Central memory CD8-positive, alpha-beta T cell (primary cell): ENCODE results near the gene EXO1.

Experiments used
- ATAC-seq: fragments of 150-1000 bp; cut with Tn5 transposase; replicated peaks from 2 replicates; pipeline ENCODE4 v1.10.0; 2022; ENCODE audit warnings: mild to moderate bottlenecking, moderate FRiP score, moderate number of reproducible peaks; ENCODE audit not compliant: poor library complexity, severe bottlenecking; ENCODE audit errors: extremely low read depth
- DNase-seq, 2 donors: peaks; one replicate each; pipeline ENCODE4 v3.0.0; 2021; ENCODE audit warnings: low spot score in 2 of 2
- H3K27ac Mint-ChIP-seq: one replicate; pipeline ENCODE4 v1.8.0; 2022; ENCODE audit warnings: low read depth, mild to moderate bottlenecking, moderate library complexity, mixed read lengths
- H3K27me3 Mint-ChIP-seq: one replicate; pipeline ENCODE4 v1.8.0; 2022; ENCODE audit warnings: mixed read lengths
- H3K36me3 Mint-ChIP-seq: one replicate; pipeline ENCODE4 v1.8.0; 2022; ENCODE audit warnings: mild to moderate bottlenecking, moderate library complexity, mixed read lengths; ENCODE audit not compliant: insufficient read depth
- H3K4me1 Mint-ChIP-seq: one replicate; pipeline ENCODE4 v1.8.0; 2022; ENCODE audit warnings: mixed read lengths
- H3K4me3 Mint-ChIP-seq: one replicate; pipeline ENCODE4 v1.8.0; 2022; ENCODE audit warnings: mild to moderate bottlenecking, moderate library complexity, mixed read lengths
- H3K9me3 Mint-ChIP-seq: one replicate; pipeline ENCODE4 v1.8.0; 2022; ENCODE audit warnings: mixed read lengths

EXO1 gene

GRCh38 chr1:241869022-241869421, 21.0 kb downstream of the EXO1 start:
- no peaks in the 10 kb centered on the region for H3K36me3 Mint-ChIP-seq
- DNase-seq, result no peak
- no peaks in the 10 kb centered on the region for H3K9me3 Mint-ChIP-seq
- no peaks in the 10 kb centered on the region for H3K27me3 Mint-ChIP-seq
- ATAC-seq, result no peak
- no peak overlapping the region for H3K27ac Mint-ChIP-seq
- H3K4me3 Mint-ChIP-seq, result no peak overlapping the region
- H3K4me1 Mint-ChIP-seq, result no peaks in the 10 kb centered on the region

- no peak for DNase-seq
- ATAC-seq, result no peak
- Mint-ChIP-seq H3K27ac (no peak overlapping the region), H3K36me3 (no peaks in the 10 kb centered on the region), H3K27me3 (no peaks in the 10 kb centered on the region), H3K4me3 (no peak overlapping the region), H3K4me1 (no peaks in the 10 kb centered on the region), H3K9me3 (no peaks in the 10 kb centered on the region)
Observed at GRCh38 chr1:241870336-241870735, 22.3 kb downstream of the EXO1 start.

- H3K9me3 Mint-ChIP-seq, result no peaks in the 10 kb centered on the region
- no peak overlapping the region for H3K27ac Mint-ChIP-seq
- ATAC-seq (no peak), DNase-seq (no peak)
- H3K36me3 Mint-ChIP-seq, result no peaks in the 10 kb centered on the region
- no peak overlapping the region for H3K4me3 Mint-ChIP-seq
- no peaks in the 10 kb centered on the region for H3K27me3 Mint-ChIP-seq
- no peaks in the 10 kb centered on the region for H3K4me1 Mint-ChIP-seq
Observed at GRCh38 chr1:241870746-241871430, 22.9 kb downstream of the EXO1 start.

- no peaks in the 10 kb centered on the region for H3K36me3 Mint-ChIP-seq
- no peak overlapping the region for H3K27ac Mint-ChIP-seq
- no peaks in the 10 kb centered on the region for H3K9me3 Mint-ChIP-seq
- DNase-seq (no peak), ATAC-seq (no peak)
- H3K27me3 Mint-ChIP-seq, result no peaks in the 10 kb centered on the region
- no peak overlapping the region for H3K4me3 Mint-ChIP-seq
- no peaks in the 10 kb centered on the region for H3K4me1 Mint-ChIP-seq
Observed at GRCh38 chr1:241881440-241881839, 33.4 kb downstream of the EXO1 start.

GRCh38 chr1:241883159-241883558, 35.2 kb downstream of the EXO1 start:
- no peaks in the 10 kb centered on the region for H3K36me3 Mint-ChIP-seq
- no peak for ATAC-seq
- no peaks in the 10 kb centered on the region for H3K4me1 Mint-ChIP-seq

GRCh38 chr1:241888232-241888631, 40.2 kb downstream of the EXO1 start:
- H3K27ac Mint-ChIP-seq, result no peak overlapping the region
- H3K36me3 Mint-ChIP-seq, result no peaks in the 10 kb centered on the region
- DNase-seq (no peak), ATAC-seq (no peak)
- H3K4me1 Mint-ChIP-seq, result no peaks in the 10 kb centered on the region
- H3K4me3 Mint-ChIP-seq, result no peak overlapping the region
- H3K27me3 Mint-ChIP-seq, result no peaks in the 10 kb centered on the region
- H3K9me3 Mint-ChIP-seq, result no peaks in the 10 kb centered on the region

More at GRCh38 chr1:241883159-241883558, 35.2 kb downstream of the EXO1 start:
- H3K27ac Mint-ChIP-seq, result no peak overlapping the region
- no peaks in the 10 kb centered on the region for H3K9me3 Mint-ChIP-seq
- no peak overlapping the region for H3K4me3 Mint-ChIP-seq
- no peak for DNase-seq
- no peaks in the 10 kb centered on the region for H3K27me3 Mint-ChIP-seq

- H3K9me3 Mint-ChIP-seq, result no peaks in the 10 kb centered on the region
- no peak overlapping the region for H3K27ac Mint-ChIP-seq
- H3K36me3 Mint-ChIP-seq, result no peaks in the 10 kb centered on the region
- H3K27me3 Mint-ChIP-seq, result no peaks in the 10 kb centered on the region
- H3K4me3 Mint-ChIP-seq, result no peak overlapping the region
- DNase-seq (no peak), ATAC-seq (no peak)
- no peaks in the 10 kb centered on the region for H3K4me1 Mint-ChIP-seq
Observed at GRCh38 chr1:241891296-241891695, 43.3 kb downstream of the EXO1 start.

GRCh38 chr1:241894016-241894415, 46.0 kb downstream of the EXO1 start:
- ATAC-seq (no peak), DNase-seq (no peak)
- Mint-ChIP-seq H3K27me3 (no peaks in the 10 kb centered on the region), H3K9me3 (no peaks in the 10 kb centered on the region), H3K4me3 (no peak overlapping the region), H3K36me3 (no peaks in the 10 kb centered on the region), H3K27ac (no peak overlapping the region), H3K4me1 (no peaks in the 10 kb centered on the region)

DNA sequence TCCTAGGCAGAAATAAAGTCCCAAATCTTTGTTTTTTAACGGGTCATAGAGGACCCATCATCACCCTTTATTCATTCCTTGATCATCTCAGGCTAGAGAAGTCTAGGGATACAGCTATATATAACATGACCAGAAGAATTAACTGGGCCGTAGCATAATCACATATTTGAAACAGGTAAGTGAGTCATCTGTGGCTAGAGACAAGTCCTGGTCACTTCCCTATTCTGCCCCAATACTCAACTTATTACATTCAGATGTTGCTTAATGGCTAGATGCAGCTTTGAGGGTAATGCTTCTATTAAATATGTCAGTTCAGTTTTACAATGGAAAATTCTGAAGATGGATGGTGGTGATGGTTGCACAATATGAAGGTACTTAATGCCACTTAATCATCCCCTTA, 47.0 kb downstream of the EXO1 start:
- DNase-seq (no peak), ATAC-seq (no peak)
- Mint-ChIP-seq H3K27ac (no peak overlapping the region), H3K4me1 (no peaks in the 10 kb centered on the region), H3K27me3 (no peaks in the 10 kb centered on the region), H3K4me3 (no peak overlapping the region), H3K36me3 (no peaks in the 10 kb centered on the region), H3K9me3 (no peaks in the 10 kb centered on the region)

GRCh38 chr1:241896670-241896962, 48.6 kb downstream of the EXO1 start:
- no peak overlapping the region for H3K4me3 Mint-ChIP-seq

GRCh38 chr1:241899210-241899609, 51.2 kb downstream of the EXO1 start:
- no peak for DNase-seq
- no peak overlapping the region for H3K4me3 Mint-ChIP-seq
- no peaks in the 10 kb centered on the region for H3K9me3 Mint-ChIP-seq
- H3K27me3 Mint-ChIP-seq, result no peaks in the 10 kb centered on the region
- no peak overlapping the region for H3K27ac Mint-ChIP-seq
- no peak for ATAC-seq
- H3K4me1 Mint-ChIP-seq, result no peaks in the 10 kb centered on the region
- no peaks in the 10 kb centered on the region for H3K36me3 Mint-ChIP-seq

More at GRCh38 chr1:241896670-241896962, 48.6 kb downstream of the EXO1 start:
- Mint-ChIP-seq H3K27ac (no peak overlapping the region), H3K4me1 (no peaks in the 10 kb centered on the region), H3K27me3 (no peaks in the 10 kb centered on the region), H3K36me3 (no peaks in the 10 kb centered on the region), H3K9me3 (no peaks in the 10 kb centered on the region)
- DNase-seq (no peak), ATAC-seq (no peak)

DNA sequence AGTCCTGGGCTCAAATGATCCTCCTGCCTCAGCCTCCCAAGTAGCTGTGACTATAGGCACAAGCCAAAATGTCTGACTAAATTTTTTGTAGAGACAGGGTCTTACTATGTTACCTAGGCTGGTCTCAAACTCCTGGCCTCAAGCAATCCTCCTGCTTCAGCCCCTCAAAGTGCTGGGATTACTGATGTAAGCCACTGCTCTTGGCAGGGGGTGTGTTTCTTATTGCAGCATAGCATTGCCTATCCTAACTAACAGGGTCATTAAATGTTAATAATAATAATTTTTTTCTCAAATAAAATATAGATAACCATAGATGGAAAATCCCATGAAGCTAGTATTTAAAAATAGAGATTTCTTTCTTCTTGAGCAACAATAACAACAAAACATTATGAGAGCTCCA, 52.4 kb downstream of the EXO1 start:
- H3K9me3 Mint-ChIP-seq, result no peaks in the 10 kb centered on the region
- no peaks in the 10 kb centered on the region for H3K4me1 Mint-ChIP-seq
- no peak for DNase-seq
- H3K27me3 Mint-ChIP-seq, result no peaks in the 10 kb centered on the region
- no peaks in the 10 kb centered on the region for H3K36me3 Mint-ChIP-seq
- ATAC-seq, result no peak
- no peak overlapping the region for H3K4me3 Mint-ChIP-seq
- H3K27ac Mint-ChIP-seq, result no peak overlapping the region

- DNase-seq (no peak), ATAC-seq (no peak)
- Mint-ChIP-seq H3K9me3 (no peaks in the 10 kb centered on the region), H3K4me3 (no peak overlapping the region), H3K36me3 (no peaks in the 10 kb centered on the region), H3K27me3 (no peaks in the 10 kb centered on the region), H3K27ac (no peak overlapping the region), H3K4me1 (no peaks in the 10 kb centered on the region)
Observed at GRCh38 chr1:241902391-241903065, 54.5 kb downstream of the EXO1 start.
